HG03571 (cell line): ENCODE data around the gene RASL10A.

ENCODE experiments used
- ATAC-seq: cut with Tn5 transposase; IDR thresholded peaks from one replicate; pipeline ENCODE4 v1.9.1; 2021; ENCODE audit not compliant: unreplicated experiment

Gene RASL10A

DNA sequence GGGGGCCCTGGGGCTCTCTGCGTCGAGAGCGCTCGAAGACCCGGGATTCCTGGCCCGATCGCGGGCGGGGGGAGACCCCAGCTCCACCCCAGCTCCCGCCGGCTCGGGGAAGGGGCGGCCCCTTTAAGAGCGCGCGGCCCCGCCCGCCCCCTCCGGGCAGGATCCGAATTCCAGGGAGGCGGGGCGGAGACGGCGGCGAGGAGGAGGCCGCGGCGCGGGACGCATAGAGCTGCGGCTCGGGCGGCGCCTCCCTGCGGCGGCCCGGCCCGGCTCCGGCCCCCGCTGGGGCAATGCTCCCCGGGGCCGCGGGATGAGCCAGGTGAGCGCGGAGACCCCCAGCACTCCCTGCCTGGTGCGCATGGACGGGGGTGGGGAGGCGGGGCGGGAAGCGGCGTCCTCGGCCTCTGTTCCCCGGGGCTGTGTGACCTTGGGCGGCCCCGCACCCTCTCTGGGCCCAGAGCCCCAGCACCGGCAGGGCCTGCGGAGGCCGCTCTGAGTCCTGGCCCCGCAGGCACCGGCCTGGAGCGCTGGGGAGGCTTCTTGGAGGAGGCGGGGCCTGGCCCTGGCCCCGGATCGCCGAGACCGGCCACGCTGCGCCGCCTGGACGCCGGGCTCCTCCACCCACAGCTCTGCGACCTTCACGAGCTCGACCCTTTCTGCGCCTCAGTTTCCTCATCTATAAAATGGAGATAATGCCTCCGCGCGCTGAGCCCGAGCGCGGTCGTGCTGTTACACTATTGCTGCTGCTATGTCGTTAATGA is 8.5 kb downstream of the RASL10A start:
- ATAC-seq = no peak

DNA sequence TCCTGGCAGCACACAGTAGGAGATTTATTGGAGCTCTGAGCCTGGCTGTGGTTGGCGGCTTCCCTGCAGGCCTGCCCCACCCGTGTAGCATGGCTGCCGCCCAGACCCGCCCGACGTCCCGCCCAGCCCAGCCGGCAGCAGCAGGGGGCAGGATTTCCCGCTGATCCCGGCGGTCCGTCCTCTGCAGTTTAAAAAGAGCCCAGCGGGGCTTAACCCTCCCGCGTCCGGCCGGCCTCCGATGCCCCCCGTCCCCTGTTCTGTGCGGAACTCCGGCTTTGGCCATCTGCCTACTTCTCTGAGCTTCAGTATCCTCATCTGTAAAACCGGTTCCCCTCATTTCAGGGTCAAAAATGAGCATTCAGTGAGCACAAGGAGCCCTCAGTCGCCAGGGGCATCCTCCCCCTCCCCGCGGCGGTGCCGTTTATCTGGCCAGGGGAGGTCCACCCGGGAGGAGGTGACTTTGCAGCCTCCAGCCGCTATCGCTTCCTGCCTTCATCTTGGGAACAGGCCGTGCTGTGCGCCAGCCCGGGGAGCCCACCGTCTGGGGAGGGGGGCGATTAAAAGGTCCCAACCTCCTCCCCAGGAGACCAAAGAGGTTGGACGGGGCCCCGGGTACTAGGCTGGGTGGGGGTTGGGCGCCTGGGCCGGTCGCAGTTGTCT is 9.2 kb downstream of the RASL10A start, which contains the start of gene GAS2L1:
GAS2L1 (plus strand) TSS at position 476 of the 660 bp plus-strand sequence. CDS start 1,456 bp downstream, outside the sequence.
- no peak for ATAC-seq

DNA sequence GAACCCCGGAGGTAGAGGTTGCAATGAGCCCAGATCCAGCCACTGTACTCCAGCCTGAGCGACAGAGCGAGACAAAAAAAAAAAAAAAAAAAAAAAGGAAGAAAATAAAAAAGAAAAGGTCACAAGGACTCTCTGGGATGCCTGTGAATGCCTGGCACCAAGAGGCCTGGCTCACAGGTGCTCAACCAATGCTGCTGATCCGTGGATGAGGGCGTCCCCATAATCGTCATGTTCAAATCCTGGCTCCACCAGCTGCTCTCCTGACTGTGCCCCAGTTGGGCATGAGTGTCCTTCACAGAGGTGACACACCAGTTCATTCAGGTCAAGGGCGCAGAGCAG is 9.7 kb downstream of the RASL10A start:
- ATAC-seq = no peak

DNA sequence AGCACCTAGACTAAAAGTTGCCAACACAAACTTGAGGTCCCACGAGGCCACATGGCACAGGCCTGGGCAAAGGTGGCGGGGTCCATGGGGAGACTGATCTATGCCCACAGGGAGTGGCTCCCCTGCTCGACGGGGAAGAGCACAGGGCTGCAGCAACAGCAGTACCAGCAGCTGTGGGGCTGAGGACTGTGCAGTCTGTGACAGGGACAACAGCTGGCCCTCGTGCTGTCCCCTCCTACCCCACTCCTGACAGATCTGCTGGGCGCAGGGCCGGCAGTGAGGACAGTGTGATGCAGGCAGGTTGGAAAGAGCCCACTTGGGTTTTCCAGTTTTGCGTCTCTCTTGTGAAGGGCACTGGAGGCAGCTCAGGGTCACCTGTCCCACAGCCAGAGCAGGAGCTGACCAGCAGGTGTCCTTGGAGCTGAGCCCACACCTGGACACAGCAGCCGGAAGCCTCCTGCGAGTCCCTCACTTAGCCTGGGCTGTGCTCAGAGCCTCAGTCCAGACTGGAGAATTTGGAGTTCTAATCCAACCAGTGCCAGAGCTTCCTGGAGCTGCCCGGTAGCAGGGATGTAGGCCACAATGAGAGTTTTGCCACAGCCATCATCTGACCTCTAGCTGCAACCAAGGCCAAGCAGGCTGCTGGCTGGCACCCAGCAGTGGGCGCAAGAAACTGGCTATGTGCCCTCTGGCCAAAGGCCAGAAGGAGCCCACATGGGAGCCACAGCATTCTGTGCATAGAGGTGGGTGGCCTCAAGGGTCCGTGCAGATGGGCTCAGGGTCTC is 12.6 kb downstream of the RASL10A start:
- ATAC-seq = no peak

DNA sequence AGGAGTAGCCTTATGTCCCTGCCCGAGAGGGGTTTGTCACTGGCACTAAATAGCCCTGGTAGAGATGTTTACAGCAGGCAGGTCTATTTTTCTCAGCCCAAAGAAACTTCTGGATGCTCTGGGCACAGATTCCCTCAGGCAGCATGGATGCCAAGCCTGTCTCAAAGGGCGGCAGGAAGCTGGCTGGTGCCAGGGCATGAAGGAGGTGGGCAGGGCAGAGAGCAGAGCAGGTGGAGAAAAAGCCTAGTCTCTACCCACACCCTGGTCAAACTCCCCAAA is 13.2 kb downstream of the RASL10A start:
- no peak for ATAC-seq

DNA sequence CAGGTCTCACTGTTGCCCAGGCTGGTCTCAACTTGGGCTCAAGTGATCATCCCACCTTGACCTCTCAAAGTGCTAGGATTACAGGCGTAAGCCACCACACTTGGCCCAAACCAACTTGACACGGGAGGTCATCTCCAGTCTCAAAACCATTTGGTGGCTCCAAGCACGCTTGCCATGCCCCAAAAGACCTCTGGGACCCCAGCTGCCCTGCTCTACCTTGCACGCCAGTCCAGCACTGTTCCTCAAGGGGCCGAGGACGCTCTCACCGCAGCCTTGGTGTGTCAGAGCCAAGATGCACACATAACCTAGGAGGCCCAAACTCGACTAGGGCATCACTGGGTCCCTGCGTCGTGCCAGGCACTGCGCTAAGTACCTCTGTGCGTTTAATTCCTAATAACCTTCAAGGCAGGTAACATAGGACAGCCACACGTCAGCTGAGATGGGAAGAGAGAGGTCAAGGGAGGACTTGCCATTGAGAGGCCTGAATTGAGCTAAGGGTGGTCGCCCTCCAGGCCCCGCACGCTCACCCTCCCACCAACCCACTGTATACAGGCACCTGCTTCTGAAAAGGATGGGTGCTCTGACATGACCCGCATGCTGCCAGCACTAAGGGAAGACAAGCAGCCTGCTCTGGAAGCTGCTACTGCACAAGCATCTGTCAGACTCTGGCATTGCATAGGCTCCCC is 13.6 kb downstream of the RASL10A start:
- ATAC-seq = no peak

DNA sequence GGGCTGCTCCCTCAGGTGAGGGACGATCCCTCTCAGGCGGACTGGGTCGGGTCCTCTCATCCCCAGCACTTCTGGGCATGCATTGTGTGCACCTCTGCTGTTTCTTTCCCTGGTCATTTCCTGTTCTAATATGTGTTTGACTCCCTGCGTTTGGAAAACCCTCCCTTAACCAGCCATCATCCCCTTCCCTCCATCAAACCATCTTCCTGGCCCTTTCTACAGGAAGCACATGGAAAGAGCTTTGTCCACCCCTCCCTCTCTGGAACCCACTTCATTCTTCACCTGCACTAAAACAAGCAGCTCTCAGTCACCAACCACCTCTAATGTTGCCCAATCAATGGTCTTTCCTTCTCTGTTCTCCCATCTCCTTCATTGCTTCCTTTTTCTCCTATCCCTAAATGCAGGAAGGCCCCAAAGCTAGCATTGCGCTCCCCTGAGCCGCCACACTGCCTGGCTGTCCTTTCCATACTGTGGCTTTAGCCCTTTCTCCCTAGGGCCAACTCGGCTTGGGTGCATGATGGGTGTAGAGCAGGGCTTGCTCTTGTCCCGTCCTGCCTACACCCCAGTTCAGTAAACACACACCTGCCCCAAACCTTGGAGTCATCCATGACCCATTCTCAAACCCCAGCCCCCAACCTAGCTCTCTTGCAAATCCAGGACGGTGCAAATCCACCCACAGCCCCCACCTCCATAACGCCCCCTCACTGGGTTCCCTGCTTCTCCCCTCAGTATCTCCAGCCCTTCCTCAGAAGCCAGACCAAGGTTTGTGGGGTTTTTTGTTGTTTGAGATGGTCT is 14.5 kb downstream of the RASL10A start:
- no peak for ATAC-seq

DNA sequence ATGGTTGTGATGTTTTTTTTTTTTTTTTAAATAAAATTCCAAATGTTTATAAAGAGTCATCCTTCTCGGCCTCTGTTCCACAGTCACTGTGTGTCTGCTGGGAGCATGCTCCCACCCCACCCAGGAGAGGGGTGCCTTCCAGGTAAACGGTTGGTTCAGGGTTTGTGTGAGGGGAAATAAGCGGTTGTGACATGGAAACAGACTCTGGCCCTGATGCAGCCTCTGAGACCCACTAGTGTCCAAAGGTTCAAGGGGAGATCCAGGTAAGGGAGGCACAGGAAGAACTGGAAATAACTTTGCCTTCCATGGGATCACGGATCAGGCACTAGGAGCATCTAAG is 15.1 kb downstream of the RASL10A start:
- no peak for ATAC-seq

DNA sequence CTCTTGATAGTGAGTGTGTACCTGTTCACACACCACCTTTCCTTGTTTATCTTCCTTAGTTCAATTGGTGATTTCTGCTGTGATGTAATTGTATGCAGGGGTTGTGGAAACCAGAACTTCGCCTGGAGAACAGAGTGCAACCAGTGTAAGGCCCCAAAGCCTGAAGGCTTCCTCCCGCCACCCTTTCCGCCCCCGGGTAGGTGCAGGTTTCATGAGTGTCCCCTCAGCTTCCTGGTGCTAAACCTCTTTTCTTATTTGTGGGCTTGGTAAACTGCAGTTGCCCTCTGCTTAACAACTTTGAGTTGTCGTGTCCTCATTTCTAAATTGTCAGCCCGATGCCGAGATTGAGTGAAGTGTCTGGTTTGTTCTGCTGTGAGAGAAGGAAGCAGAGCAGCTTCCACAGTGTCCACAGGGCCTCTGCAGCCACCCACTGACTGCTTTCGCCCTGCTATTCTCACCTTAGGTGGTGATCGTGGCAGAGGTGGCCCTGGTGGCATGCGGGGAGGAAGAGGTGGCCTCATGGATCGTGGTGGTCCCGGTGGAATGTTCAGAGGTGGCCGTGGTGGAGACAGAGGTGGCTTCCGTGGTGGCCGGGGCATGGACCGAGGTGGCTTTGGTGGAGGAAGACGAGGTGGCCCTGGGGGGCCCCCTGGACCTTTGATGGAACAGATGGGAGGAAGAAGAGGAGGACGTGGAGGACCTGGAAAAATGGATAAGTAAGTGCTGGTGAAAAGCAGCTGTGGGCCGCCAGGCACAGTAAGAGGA is 16.2 kb downstream of the RASL10A start:
- ATAC-seq = no peak

DNA sequence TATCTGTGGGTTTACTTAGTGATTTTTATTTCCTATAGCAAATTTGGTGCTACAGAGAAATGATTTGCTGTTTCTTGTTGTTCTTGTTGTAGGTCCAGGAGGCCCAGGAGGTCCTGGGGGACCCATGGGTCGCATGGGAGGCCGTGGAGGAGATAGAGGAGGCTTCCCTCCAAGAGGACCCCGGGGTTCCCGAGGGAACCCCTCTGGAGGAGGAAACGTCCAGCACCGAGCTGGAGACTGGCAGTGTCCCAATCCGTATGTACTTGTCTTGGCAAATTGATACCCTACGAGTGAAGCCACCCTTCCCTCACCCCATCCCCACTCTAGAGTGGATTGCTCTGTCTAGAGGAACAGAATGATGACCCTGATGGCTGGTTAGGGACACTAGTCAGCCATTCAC is 16.9 kb downstream of the RASL10A start:
- no peak for ATAC-seq

DNA sequence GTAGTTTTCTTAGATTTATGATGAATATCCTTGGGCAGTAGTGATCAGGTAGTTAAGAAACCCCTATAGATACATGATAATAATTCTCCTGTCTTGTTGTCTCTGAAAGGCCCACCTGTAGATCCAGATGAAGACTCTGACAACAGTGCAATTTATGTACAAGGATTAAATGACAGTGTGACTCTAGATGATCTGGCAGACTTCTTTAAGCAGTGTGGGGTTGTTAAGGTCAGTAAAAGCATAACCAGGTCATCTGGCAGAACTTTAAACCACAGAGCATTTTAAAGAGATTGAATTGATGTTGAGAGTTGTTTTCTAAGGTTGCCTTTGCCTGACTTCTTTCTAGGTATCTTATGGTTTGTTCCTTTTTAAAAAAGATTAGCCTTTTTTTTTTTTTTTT is 23.1 kb downstream of the RASL10A start:
- ATAC-seq = no peak

DNA sequence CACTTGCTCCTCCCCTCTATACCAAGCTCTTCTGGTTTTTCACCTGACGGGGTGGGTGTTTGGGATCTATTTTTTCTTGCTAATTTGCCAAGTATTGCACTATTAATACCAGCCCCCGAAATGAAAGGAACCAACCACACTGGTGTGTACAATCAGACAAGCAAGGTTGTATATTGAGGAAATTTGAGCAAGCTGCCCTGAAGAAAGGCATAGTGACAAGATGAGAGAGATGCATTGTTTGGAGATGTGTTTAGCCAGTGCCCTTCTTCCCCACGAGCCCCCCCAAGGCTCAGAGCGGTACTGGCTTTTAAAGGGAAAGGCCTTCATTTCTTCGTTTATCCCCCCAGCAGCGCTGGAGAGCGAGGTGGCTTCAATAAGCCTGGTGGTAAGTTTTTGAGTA is 24.3 kb downstream of the RASL10A start:
- ATAC-seq = no peak

DNA sequence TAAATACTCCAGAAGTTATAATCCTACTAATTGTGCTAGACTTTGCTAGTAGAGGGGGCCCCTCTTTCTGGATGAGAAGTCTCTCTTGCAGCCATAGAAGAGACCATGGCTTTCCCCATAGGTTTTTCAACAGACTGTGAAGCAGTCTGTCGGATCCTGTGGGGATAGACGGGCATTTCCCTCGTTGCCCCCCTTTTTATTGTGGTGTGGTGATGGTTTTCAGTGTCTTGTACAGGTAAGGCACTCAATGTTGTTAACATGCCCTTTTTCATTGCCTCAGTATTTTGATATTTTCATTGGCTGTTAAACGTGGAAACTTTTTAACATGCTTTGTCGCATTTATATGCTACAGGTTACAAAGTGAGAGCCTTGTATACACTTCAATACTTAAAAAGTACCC is 25.4 kb downstream of the RASL10A start:
- ATAC-seq = no peak

DNA sequence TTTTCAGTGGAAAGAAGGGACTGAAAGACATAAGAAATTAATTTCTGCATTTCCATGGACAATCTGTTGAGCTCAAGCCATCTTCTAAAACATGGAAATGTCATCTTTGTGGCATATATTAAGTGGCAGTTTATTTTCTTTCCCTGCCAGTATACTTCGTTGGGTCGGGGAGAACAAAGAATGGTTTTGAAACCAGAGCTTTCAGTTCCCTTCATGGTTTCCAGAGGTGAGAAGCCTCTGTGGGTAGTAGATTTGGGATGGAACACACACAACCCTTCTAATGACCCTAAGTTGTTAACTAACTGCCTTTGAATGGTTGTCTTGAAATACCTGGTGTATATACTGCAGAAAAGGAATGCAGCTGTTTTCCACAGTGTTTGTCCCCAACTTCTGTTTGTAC is 26.7 kb downstream of the RASL10A start:
- ATAC-seq = no peak

DNA sequence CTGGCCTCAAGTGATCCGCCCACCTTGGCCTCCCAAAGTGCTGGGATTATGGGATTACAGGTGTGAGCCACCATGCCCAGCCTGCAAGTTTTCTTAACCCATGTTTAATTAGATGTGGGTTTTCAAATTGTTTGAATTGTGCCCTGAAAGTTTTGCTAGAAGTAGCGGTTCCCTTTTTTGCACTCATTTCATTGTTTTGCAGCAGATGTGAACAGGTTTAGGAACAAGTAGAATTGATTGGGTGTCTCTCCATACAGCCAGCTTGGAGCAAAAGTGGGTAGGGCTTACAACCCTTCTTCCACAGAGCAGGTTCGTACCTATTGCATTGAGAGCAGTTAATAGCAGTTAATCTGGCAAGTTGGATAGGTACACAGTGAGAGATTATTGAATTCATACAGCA is 31.3 kb downstream of the RASL10A start:
- no peak for ATAC-seq

DNA sequence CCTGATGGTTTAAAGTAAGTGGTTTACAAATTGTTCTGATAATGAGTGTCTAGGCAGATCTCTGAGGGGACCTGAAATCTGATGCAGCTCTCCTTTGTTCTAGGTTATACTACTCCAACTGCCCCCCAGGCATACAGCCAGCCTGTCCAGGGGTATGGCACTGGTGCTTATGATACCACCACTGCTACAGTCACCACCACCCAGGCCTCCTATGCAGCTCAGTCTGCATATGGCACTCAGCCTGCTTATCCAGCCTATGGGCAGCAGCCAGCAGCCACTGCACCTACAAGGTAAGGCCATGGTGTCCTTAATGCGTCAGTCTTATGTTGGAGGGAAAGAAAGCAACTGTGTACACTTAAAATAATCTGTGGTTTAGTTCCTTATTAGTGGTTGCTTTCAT is 37.6 kb downstream of the RASL10A start:
- no peak for ATAC-seq

DNA sequence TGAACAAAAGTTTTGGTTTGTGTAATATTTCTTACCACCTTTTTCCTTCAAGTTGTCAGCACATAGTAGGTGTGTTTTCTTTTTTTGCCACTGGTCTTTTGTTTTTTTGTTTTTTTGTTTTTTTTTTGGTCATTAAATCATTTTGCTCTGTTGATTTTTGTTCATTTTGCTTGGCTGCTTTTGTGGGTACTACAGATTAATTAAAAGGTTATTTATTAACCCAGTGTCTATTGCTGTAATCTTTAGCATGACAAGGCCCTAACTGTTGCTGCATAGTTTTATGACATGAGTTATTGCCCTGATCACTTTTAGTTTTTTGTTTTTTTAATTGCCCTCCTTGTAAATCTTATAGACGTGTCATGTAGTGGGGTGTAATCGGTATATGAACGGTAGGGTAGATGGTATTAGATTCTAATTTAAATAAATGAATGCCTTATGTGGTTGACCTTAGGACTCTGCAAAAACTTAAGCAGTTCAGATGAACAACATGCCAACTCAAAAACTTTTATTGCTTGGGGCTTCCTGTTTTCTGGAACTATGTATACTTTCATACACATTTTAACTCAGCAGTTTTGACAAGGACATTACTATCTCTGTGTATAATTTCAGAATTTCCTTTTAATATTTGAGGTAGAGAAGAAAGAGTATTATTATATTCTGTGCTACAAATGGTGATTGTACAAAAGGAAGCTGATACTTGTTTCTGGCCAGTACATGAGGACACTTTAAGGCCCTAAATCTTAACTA is 39.5 kb downstream of the RASL10A start:
- ATAC-seq = no peak

DNA sequence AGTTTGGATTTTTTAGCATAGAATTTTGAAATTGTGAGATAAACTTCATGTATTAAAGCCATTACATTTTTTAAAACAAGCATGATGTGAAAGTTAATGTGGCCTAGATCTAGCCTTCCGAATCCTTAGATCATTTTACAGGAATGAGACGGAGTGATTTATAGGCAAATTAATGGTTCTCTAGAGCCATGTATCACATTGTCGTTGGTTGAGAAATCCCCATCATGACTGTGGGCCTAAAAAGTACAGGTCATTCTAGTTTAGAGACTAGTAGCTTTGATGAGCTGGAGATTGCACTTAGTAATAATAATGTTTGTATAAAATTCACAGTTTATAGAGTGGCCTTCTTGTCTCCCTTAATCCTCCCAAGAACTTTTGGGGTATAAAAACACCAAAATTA is 40.3 kb downstream of the RASL10A start:
- ATAC-seq = no peak

DNA sequence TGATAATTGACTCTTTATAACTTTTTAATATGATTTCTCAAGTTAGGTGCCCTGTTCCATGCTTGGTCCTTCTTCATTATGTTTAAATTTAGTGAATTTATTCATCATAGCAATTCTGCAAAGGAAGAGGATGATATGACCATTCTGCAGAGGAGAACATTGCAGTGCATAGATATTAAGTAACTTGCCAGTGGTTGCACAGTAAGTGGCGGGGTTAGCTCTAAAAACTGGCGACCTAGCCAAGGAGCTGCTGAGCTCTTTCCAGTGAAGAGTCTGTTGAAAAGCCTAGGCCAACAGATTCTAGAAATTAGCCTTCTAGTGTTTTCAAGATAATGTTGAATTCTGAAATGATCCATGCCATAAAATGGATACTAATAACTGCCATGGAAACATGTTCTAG is 42.9 kb downstream of the RASL10A start:
- no peak for ATAC-seq
